ENCODE measurements around the gene LBR. TPM values are rescaled to one million over a fixed set of nuclear protein-coding genes. Genes with fewer than 3 reads are reported as not detected.
A peak's percentile ranks its signal among the peaks of the same experiment; 100 is the strongest.

Gene LBR
- polyA plus RNA-seq, 1 donor (not counting 4 experiments of a cell fraction or from before 2014, with no cell fraction given), result 30.5 TPM

GRCh38 chr1:225449261-225449660 lies 21.4 kb upstream of the LBR start:
- H3K9me1 ChIP-seq (ENCODE audit: control insufficient read depth, extremely low read depth, insufficient read depth, low read length), result no peaks in the 10 kb centered on the region
- H3K27ac ChIP-seq (ENCODE audit: control insufficient read depth, insufficient read depth, low read length), result peak overlapping the region; percentile 51
- H3K4me2 ChIP-seq (ENCODE audit: control insufficient read depth, extremely low read depth, insufficient read depth, low read depth, low read length), result peak overlapping the region; percentile 25
- no peaks in the 10 kb centered on the region for H3K79me2 ChIP-seq (ENCODE audit: control insufficient read depth, insufficient read depth, low read length)
- H2AFZ ChIP-seq (ENCODE audit: control insufficient read depth, low read length), result no peak overlapping the region
- H3K36me3 ChIP-seq (ENCODE audit: control insufficient read depth in 2 of 2, extremely low read depth in 1 of 2, insufficient read depth in 2 of 2, low read length in 2 of 2), result no peaks in the 10 kb centered on the region
- no peaks in the 10 kb centered on the region for H4K20me1 ChIP-seq (ENCODE audit: control insufficient read depth, extremely low read depth, insufficient read depth, low read length)
- no peak overlapping the region for H3K4me3 ChIP-seq (ENCODE audit: control insufficient read depth in 2 of 3, extremely low read depth in 1 of 3, insufficient read depth in 2 of 3, low read depth in 1 of 3, low read length in 3 of 3)
- no peaks in the 10 kb centered on the region for H3K9me3 ChIP-seq (ENCODE audit: control insufficient read depth, low read depth, low read length)
- H3K4me1 ChIP-seq (ENCODE audit: control insufficient read depth, extremely low read depth, insufficient read depth, low read length), result peaks cover 44% of the 10 kb centered on the region
- DNase-seq (ENCODE audit: low read depth, low spot score) (peak; percentile 97), FAIRE-seq (peak; percentile 87)
- TF ChIP-seq EZH2 (IDR thresholded peaks at IDR 0.05; ENCODE audit: low read length), result no peak
- no peak for TF ChIP-seq CTCF (optimal IDR thresholded peaks at IDR 0.05 in 1 of 3, IDR thresholded peaks at IDR 0.05 in 1 of 3, conservative IDR thresholded peaks at IDR 0.05 in 1 of 3; ENCODE audit: extremely low read depth in 1 of 3, insufficient read depth in 2 of 3, low read length in 3 of 3)
- no peaks in the 10 kb centered on the region for H3K27me3 ChIP-seq (ENCODE audit: control insufficient read depth, extremely low read depth, insufficient read depth, low read length)
- H3K9ac ChIP-seq (ENCODE audit: control insufficient read depth, extremely low read depth, insufficient read depth, low read length), result no peak overlapping the region
- dilution Hi-C loops (cut with MboI; ENCODE audit: extremely low pct_ligation_motif_present, low sequenced_read_pairs), result no loop called here

GRCh38 chr1:225448146-225448805 lies 20.4 kb upstream of the LBR start:
- dilution Hi-C loops (cut with MboI; ENCODE audit: extremely low pct_ligation_motif_present, low sequenced_read_pairs), result no loop called here

More at GRCh38 chr1:225448146-225448805, 20.4 kb upstream of the LBR start:
- H2AFZ ChIP-seq (ENCODE audit: control insufficient read depth, low read length), result no peak overlapping the region
- FAIRE-seq (no peak), DNase-seq (ENCODE audit: low read depth, low spot score) (no peak)
- H3K79me2 ChIP-seq (ENCODE audit: control insufficient read depth, insufficient read depth, low read length), result no peaks in the 10 kb centered on the region
- no peak overlapping the region for H3K4me3 ChIP-seq (ENCODE audit: control insufficient read depth in 2 of 3, extremely low read depth in 1 of 3, insufficient read depth in 2 of 3, low read depth in 1 of 3, low read length in 3 of 3)
- H3K27ac ChIP-seq (ENCODE audit: control insufficient read depth, insufficient read depth, low read length), result no peak overlapping the region
- no peaks in the 10 kb centered on the region for H3K27me3 ChIP-seq (ENCODE audit: control insufficient read depth, extremely low read depth, insufficient read depth, low read length)
- no peak overlapping the region for H3K9ac ChIP-seq (ENCODE audit: control insufficient read depth, extremely low read depth, insufficient read depth, low read length)
- no peaks in the 10 kb centered on the region for H3K9me3 ChIP-seq (ENCODE audit: control insufficient read depth, low read depth, low read length)
- H3K4me2 ChIP-seq (ENCODE audit: control insufficient read depth, extremely low read depth, insufficient read depth, low read depth, low read length), result no peak overlapping the region
- no peaks in the 10 kb centered on the region for H3K9me1 ChIP-seq (ENCODE audit: control insufficient read depth, extremely low read depth, insufficient read depth, low read length)
- H3K36me3 ChIP-seq (ENCODE audit: control insufficient read depth in 2 of 2, extremely low read depth in 1 of 2, insufficient read depth in 2 of 2, low read length in 2 of 2), result no peaks in the 10 kb centered on the region
- H4K20me1 ChIP-seq (ENCODE audit: control insufficient read depth, extremely low read depth, insufficient read depth, low read length), result no peaks in the 10 kb centered on the region
- TF ChIP-seq CTCF (optimal IDR thresholded peaks at IDR 0.05 in 1 of 3, IDR thresholded peaks at IDR 0.05 in 1 of 3, conservative IDR thresholded peaks at IDR 0.05 in 1 of 3; ENCODE audit: extremely low read depth in 1 of 3, insufficient read depth in 2 of 3, low read length in 3 of 3), result no peak
- no peak for TF ChIP-seq EZH2 (IDR thresholded peaks at IDR 0.05; ENCODE audit: low read length)
- peaks cover 37% of the 10 kb centered on the region for H3K4me1 ChIP-seq (ENCODE audit: control insufficient read depth, extremely low read depth, insufficient read depth, low read length)
